Pons (tissue), 1 donor: ENCODE measurements around the gene SERPINC1.
"Not testable (repeated sequence)": the region's sequence is repeated elsewhere in the genome, so short reads cannot be mapped to it uniquely, and the experiment has no call there.

Experiments used
- DNase-seq: peaks from one replicate; pipeline ENCODE4 v3.0.0-alpha.2; 2016; ENCODE audit warnings: low spot score

Gene SERPINC1

GRCh38 chr1:173917149-173917548 lies at the start of gene SERPINC1:
SERPINC1 (minus strand) TSS chr1:173917327; CDS start chr1:173917259, 68 bp downstream.
- no peak for DNase-seq

- DNase-seq = not testable (repeated sequence)
Measured at GRCh38 chr1:173965896-173966295, 48.8 kb upstream of the SERPINC1 start.

GRCh38 chr1:173963477-173963876 lies 46.4 kb upstream of the SERPINC1 start:
- DNase-seq = no peak

GRCh38 chr1:173960625-173961024 lies 43.5 kb upstream of the SERPINC1 start:
- DNase-seq = no peak

GRCh38 chr1:173954179-173954578 lies 37.1 kb upstream of the SERPINC1 start:
- DNase-seq = no peak

GRCh38 chr1:173948594-173948993 lies 31.5 kb upstream of the SERPINC1 start:
- no peak for DNase-seq

GRCh38 chr1:173946380-173946921 lies 29.3 kb upstream of the SERPINC1 start:
- no peak for DNase-seq

- no peak for DNase-seq
Measured at GRCh38 chr1:173937062-173937461, 19.9 kb upstream of the SERPINC1 start.

GRCh38 chr1:173934440-173934839 lies 17.3 kb upstream of the SERPINC1 start:
- no peak for DNase-seq

- DNase-seq = not testable (repeated sequence)
Measured at GRCh38 chr1:173930541-173930940, 13.4 kb upstream of the SERPINC1 start.

- no peak for DNase-seq
Measured at GRCh38 chr1:173925306-173926242, 8.4 kb upstream of the SERPINC1 start.

GRCh38 chr1:173920861-173921260 lies 3.7 kb upstream of the SERPINC1 start:
- DNase-seq = no peak

GRCh38 chr1:173917635-173918493 lies 737 bp upstream of the SERPINC1 start:
- no peak for DNase-seq

- no peak for DNase-seq
Measured at GRCh38 chr1:173916667-173917066, 460 bp downstream of the SERPINC1 start.

GRCh38 chr1:173915596-173915995 lies 1.5 kb downstream of the SERPINC1 start:
- no peak for DNase-seq

- no peak for DNase-seq
Measured at GRCh38 chr1:173914366-173914871, 2.7 kb downstream of the SERPINC1 start.

- no peak for DNase-seq
Measured at GRCh38 chr1:173913111-173913510, 4.0 kb downstream of the SERPINC1 start.

GRCh38 chr1:173903827-173904531 lies 13.1 kb downstream of the SERPINC1 start:
- no peak for DNase-seq

- DNase-seq = no peak
Measured at GRCh38 chr1:173900992-173901391, 16.1 kb downstream of the SERPINC1 start.

GRCh38 chr1:173900427-173900826 lies 16.7 kb downstream of the SERPINC1 start:
- no peak for DNase-seq

GRCh38 chr1:173894189-173894588 lies 22.9 kb downstream of the SERPINC1 start:
- DNase-seq = no peak

- DNase-seq = no peak
Measured at GRCh38 chr1:173893611-173894010, 23.5 kb downstream of the SERPINC1 start.
